ENCODE measurements around the gene CACUL1. TPM values are rescaled to one million over a fixed set of nuclear protein-coding genes. Genes with fewer than 3 reads are reported as not detected.

Gene CACUL1
- total RNA-seq, 1 donor from 2014 or later, result 34.0 TPM

DNA sequence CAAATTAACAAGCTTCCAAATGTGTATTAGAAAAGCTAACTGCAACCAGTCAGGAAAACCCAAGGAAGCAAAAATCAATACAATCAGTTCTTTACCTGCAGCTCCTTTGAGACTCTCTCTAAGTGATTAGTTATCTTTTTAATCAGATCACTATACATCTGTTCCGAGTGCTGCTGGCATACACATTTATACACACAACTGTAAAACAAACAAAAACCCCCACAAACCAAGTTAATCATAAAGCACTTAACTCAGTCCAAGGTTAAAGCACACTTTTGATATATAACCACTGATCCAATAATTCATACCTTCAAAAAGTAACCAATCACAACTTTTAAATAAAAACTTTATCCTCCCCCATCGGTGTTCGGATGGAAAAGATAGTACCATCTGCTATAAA, 25.6 kb downstream of the CACUL1 start:
- DNase-seq (ENCODE audit: extremely low spot score, unreplicated experiment), result no peak
- Mint-ChIP-seq H3K27me3 (ENCODE audit: unreplicated experiment) (no peaks in the 10 kb centered on the region), H3K9me3 (ENCODE audit: unreplicated experiment) (no peaks in the 10 kb centered on the region), H3K36me3 (ENCODE audit: unreplicated experiment) (peaks cover 4% of the 10 kb centered on the region), H3K27ac (ENCODE audit: unreplicated experiment) (no peak overlapping the region), H3K4me1 (ENCODE audit: unreplicated experiment) (peaks cover 20% of the 10 kb centered on the region), H3K4me3 (ENCODE audit: unreplicated experiment) (no peak overlapping the region)
- TF ChIP-seq, protein P1, sequence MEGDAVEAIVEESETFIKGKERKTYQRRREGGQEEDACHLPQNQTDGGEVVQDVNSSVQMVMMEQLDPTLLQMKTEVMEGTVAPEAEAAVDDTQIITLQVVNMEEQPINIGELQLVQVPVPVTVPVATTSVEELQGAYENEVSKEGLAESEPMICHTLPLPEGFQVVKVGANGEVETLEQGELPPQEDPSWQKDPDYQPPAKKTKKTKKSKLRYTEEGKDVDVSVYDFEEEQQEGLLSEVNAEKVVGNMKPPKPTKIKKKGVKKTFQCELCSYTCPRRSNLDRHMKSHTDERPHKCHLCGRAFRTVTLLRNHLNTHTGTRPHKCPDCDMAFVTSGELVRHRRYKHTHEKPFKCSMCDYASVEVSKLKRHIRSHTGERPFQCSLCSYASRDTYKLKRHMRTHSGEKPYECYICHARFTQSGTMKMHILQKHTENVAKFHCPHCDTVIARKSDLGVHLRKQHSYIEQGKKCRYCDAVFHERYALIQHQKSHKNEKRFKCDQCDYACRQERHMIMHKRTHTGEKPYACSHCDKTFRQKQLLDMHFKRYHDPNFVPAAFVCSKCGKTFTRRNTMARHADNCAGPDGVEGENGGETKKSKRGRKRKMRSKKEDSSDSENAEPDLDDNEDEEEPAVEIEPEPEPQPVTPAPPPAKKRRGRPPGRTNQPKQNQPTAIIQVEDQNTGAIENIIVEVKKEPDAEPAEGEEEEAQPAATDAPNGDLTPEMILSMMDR (IDR thresholded peaks at IDR 0.05), result no peak

DNA sequence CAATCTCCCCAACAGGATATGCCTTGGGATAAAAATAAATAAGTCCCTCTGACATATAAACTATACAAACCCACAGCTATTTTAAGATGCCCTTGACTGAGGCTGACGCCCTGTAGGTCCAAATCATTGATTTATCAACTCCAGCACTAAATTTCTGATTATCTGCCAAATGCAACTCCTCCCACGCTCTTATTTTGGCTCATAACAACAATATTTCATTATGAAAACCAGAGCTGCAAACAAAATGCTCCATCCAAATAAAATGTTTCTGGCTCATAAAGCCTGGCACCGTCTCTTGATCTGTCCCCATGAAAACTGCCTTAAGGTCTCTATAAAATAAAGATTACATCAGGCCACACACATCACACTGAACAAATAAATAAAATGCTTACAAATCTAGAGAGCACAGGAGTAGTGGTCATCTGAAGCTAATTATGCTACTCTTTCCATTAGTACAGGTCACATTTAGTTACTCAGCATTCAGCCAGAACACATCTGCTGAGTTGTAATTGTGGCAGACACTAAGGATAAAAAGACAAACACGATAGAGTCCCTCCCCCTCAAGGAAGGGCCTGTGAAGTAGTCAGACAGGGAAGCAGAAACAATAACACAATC, 28.8 kb downstream of the CACUL1 start:
- TF ChIP-seq, protein P1 (IDR thresholded peaks at IDR 0.05), result no peak
- no peaks in the 10 kb centered on the region for H3K27me3 Mint-ChIP-seq (ENCODE audit: unreplicated experiment)
- H3K4me3 Mint-ChIP-seq (ENCODE audit: unreplicated experiment), result no peak overlapping the region
- no peak for DNase-seq (ENCODE audit: extremely low spot score, unreplicated experiment)
- H3K27ac Mint-ChIP-seq (ENCODE audit: unreplicated experiment), result peak overlapping the region; percentile 0
- H3K4me1 Mint-ChIP-seq (ENCODE audit: unreplicated experiment), result peaks cover 14% of the 10 kb centered on the region
- H3K9me3 Mint-ChIP-seq (ENCODE audit: unreplicated experiment), result no peaks in the 10 kb centered on the region
- H3K36me3 Mint-ChIP-seq (ENCODE audit: unreplicated experiment), result peaks cover 4% of the 10 kb centered on the region

DNA sequence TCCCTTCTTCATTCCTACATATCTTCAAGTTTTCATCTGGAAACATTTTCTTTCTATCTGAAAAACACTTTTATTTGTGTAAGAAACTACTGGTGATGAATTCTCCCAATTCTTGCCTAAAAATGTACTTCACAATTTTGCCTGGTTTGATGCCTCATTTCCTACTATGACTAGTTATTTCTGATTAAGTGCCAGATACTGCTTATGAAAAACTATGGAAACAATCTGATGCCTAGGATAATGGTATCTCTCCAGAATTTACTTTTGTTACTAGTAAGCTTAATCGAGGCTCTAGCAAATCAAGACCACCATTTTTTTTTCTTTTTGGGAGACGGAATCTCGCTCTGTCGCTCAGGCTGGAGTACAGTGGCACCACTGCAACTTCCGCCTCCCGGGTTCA, 31.3 kb downstream of the CACUL1 start:
- DNase-seq (ENCODE audit: extremely low spot score, unreplicated experiment), result no peak
- no peaks in the 10 kb centered on the region for H3K9me3 Mint-ChIP-seq (ENCODE audit: unreplicated experiment)
- H3K4me3 Mint-ChIP-seq (ENCODE audit: unreplicated experiment), result no peak overlapping the region
- no peak overlapping the region for H3K27ac Mint-ChIP-seq (ENCODE audit: unreplicated experiment)
- H3K27me3 Mint-ChIP-seq (ENCODE audit: unreplicated experiment), result no peaks in the 10 kb centered on the region
- H3K36me3 Mint-ChIP-seq (ENCODE audit: unreplicated experiment), result peaks cover 4% of the 10 kb centered on the region
- TF ChIP-seq, protein P1 (IDR thresholded peaks at IDR 0.05), result no peak
- H3K4me1 Mint-ChIP-seq (ENCODE audit: unreplicated experiment), result peaks cover 34% of the 10 kb centered on the region

DNA sequence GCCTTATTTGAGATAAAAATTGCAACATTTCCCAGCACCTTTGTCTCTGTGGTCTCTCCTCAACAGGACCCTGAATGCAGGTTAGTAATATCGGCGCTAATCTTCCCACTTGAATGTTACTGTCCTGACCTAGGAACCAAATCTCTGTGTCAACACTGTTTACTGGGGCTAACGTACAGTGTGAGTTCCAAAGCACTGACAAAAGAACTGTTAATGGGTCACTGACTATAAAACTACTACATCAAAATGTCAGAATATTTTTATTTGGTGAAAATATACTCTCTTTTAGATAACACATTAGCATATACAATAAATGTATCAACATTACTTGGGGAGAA, 33.3 kb downstream of the CACUL1 start:
- Mint-ChIP-seq H3K27me3 (ENCODE audit: unreplicated experiment) (no peaks in the 10 kb centered on the region), H3K27ac (ENCODE audit: unreplicated experiment) (no peak overlapping the region), H3K36me3 (ENCODE audit: unreplicated experiment) (peaks cover 4% of the 10 kb centered on the region), H3K9me3 (ENCODE audit: unreplicated experiment) (no peaks in the 10 kb centered on the region), H3K4me3 (ENCODE audit: unreplicated experiment) (no peak overlapping the region), H3K4me1 (ENCODE audit: unreplicated experiment) (peaks cover 33% of the 10 kb centered on the region)
- TF ChIP-seq, protein P1 (IDR thresholded peaks at IDR 0.05), result no peak
- no peak for DNase-seq (ENCODE audit: extremely low spot score, unreplicated experiment)

DNA sequence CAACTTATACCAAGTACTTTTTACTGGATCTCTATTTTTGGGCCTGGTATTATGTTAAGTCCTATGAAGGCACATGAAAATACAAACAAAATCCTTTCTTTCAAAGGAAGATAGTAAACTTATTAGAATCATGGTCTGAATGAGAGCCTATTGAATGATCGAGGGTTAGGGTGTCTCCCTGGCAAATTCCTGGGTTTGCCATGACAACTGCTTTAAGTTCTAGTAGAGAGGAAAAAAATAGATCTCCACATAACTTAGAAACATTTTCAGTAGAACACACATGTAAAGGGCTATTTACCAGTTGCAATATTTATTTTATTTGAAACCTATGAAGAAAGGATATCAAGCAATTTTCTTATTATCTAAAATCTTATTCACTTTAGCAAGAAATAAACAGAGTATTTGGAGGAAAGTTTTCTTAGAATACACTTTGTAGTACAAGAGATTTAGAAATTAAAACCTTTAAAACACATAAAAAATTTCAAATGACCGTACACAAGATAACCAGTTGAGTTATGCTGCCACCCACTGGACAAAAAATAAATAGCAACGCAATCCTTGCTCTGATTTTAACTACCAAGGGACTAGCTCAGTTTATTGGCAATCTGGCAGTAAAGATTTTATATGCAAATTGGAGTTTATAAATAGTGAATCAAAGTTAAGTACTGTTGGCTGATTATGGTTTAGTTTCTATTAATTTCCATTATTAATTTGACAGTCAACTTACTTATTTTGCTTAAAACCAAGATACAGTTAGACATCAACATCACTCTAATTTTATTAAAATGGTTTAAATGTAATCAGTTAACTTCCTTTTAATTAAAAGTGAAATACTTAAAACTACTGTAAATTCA, 33.9 kb downstream of the CACUL1 start:
- Mint-ChIP-seq H3K36me3 (ENCODE audit: unreplicated experiment) (peaks cover 6% of the 10 kb centered on the region), H3K4me1 (ENCODE audit: unreplicated experiment) (peaks cover 27% of the 10 kb centered on the region), H3K9me3 (ENCODE audit: unreplicated experiment) (no peaks in the 10 kb centered on the region), H3K27me3 (ENCODE audit: unreplicated experiment) (no peaks in the 10 kb centered on the region), H3K27ac (ENCODE audit: unreplicated experiment) (peak overlapping the region; percentile 35), H3K4me3 (ENCODE audit: unreplicated experiment) (no peak overlapping the region)
- TF ChIP-seq, protein P1 (IDR thresholded peaks at IDR 0.05), result peak; percentile 79
- no peak for DNase-seq (ENCODE audit: extremely low spot score, unreplicated experiment)
